ENCODE measurements around the gene PTPRN2.

DNA sequence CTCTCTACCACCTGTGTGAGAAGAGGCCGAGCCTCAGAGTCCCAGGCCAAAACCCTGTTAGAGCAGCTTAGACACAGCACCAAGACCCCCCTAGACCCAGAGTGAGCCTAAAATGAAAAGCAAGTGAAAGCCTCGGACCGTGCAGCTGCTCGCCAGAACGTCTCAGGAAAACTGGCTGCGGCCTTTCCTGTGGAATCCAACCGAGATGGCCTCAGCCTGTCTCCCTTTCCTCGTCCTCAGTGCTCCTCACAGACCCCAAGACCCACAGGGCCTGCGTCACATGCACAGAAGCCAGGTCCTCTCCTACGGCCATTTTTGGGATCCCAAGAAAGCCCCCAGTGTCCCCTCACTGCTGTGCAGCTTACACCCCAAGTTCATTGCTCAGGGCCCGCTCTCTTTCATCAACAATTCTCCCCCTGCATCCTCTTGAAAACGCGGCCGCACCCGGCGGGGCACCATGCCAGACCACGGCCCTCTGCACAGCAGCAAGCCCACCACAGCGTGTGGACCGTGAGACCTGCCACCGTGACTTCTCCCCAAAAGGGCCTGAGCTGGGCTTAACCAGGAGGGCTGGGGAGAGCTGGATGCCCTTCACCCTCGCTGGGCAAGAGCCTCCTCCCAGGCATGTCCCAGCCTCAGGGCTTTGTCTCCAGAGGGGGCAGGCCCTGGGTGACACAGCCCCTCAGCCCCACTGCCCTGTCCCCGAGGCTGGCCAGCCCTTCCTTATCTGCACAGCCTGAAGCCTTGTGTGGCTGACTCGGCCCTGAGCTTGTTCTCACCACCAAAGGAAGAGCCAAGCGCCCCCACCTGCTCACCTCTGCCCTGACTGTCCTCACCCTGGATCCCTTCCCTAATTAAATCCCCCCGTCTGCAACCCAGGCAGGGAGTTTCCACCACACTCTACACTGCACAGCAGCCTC is 142.9 kb downstream of the PTPRN2 start:
- TF ChIP-seq POLR2A (IDR thresholded peaks at IDR 0.05; ENCODE audit: extremely low read depth, insufficient read length) = no peak
- TF ChIP-seq, protein P1, sequence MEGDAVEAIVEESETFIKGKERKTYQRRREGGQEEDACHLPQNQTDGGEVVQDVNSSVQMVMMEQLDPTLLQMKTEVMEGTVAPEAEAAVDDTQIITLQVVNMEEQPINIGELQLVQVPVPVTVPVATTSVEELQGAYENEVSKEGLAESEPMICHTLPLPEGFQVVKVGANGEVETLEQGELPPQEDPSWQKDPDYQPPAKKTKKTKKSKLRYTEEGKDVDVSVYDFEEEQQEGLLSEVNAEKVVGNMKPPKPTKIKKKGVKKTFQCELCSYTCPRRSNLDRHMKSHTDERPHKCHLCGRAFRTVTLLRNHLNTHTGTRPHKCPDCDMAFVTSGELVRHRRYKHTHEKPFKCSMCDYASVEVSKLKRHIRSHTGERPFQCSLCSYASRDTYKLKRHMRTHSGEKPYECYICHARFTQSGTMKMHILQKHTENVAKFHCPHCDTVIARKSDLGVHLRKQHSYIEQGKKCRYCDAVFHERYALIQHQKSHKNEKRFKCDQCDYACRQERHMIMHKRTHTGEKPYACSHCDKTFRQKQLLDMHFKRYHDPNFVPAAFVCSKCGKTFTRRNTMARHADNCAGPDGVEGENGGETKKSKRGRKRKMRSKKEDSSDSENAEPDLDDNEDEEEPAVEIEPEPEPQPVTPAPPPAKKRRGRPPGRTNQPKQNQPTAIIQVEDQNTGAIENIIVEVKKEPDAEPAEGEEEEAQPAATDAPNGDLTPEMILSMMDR (IDR thresholded peaks at IDR 0.05; ENCODE audit: low read depth, low read length) = no peak
